Muscle of leg (tissue), 11 donors: ENCODE results near the gene CDYL2. TPM values are rescaled to one million over a fixed set of nuclear protein-coding genes. Genes with fewer than 3 reads are reported as not detected.
A peak's percentile ranks its signal among the peaks of the same experiment; 100 is the strongest.

ENCODE experiments used
- DNase-seq: peaks from one replicate; pipeline ENCODE4 v3.0.0; 2013
- H3K27ac ChIP-seq: one replicate; pipeline ENCODE4 v1.5.1; 2013; ENCODE audit warnings: mild to moderate bottlenecking, low read length, control low read depth
- H3K27me3 ChIP-seq: one replicate; pipeline ENCODE4 v1.6.1; 2013; ENCODE audit warnings: low read length; ENCODE audit not compliant: control insufficient read depth, insufficient read depth
- H3K36me3 ChIP-seq: one replicate; pipeline ENCODE4 v1.6.1; 2013; ENCODE audit warnings: low read length; ENCODE audit not compliant: control insufficient read depth, insufficient read depth
- H3K4me1 ChIP-seq: one replicate; pipeline ENCODE4 v1.6.1; 2013; ENCODE audit warnings: low read length; ENCODE audit not compliant: control insufficient read depth, insufficient read depth
- H3K4me3 ChIP-seq: one replicate; pipeline ENCODE4 v1.5.1; 2013; ENCODE audit warnings: low read length, control low read depth
- H3K9me3 ChIP-seq: replicated peaks from 2 replicates; pipeline ENCODE4 v1.6.1; 2013; ENCODE audit warnings: low read depth, low read length; ENCODE audit not compliant: control insufficient read depth
- WGBS: methylation state at CpG from one replicate; pipeline ENCODE4 v1.1.5; 2013; ENCODE audit warnings: missing lambda C conversion rate; ENCODE audit not compliant: insufficient coverage; 5-methylcytosine and 5-hydroxymethylcytosine counted together
- polyA plus RNA-seq, 8 donors: library from polyadenylated mRNA; unstranded; fragments of 120-200 nt; gene quantifications; one replicate each; pipeline versions ENCODE4 v1.2.1 to v1.2.3, GENCODE V29; 2013; ENCODE audit warnings: inconsistent platforms in 1 of 8, low replicate concordance in 1 of 8; ENCODE audit not compliant: insufficient read length in 8 of 8, insufficient read depth in 1 of 8
- total RNA-seq: library from RNA; stranded (reverse); fragments of 120-200 nt; gene quantifications from one replicate; pipeline ENCODE4 v1.2.4, GENCODE V29; 2013

CDYL2 gene
- total and polyA plus RNA-seq, 9 donors, result 1.9 to 3.7 (median 2.6) TPM

- Histone ChIP-seq H3K36me3 (no peaks in the 10 kb centered on the region), H3K4me3 (no peak overlapping the region), H3K9me3 (no peaks in the 10 kb centered on the region), H3K27ac (no peak overlapping the region), H3K27me3 (no peaks in the 10 kb centered on the region), H3K4me1 (peaks cover 3% of the 10 kb centered on the region)
- 94% methylated on average over 10 of the region's 15 CpGs for WGBS
- DNase-seq, result no peak
Measured at GRCh38 chr16:80684136-80684765, 120.1 kb downstream of the CDYL2 start.

GRCh38 chr16:80683646-80684045 lies 120.8 kb downstream of the CDYL2 start:
- Histone ChIP-seq H3K4me3 (no peak overlapping the region), H3K4me1 (peaks cover 3% of the 10 kb centered on the region), H3K27me3 (no peaks in the 10 kb centered on the region), H3K36me3 (no peaks in the 10 kb centered on the region), H3K27ac (no peak overlapping the region), H3K9me3 (no peaks in the 10 kb centered on the region)
- DNase-seq, result no peak
- 83% methylated on average over 2 of the region's 3 CpGs for WGBS

GRCh38 chr16:80682421-80683070 lies 121.9 kb downstream of the CDYL2 start:
- Histone ChIP-seq H3K4me3 (no peak overlapping the region), H3K36me3 (no peaks in the 10 kb centered on the region), H3K27me3 (no peaks in the 10 kb centered on the region), H3K4me1 (peaks cover 3% of the 10 kb centered on the region), H3K27ac (no peak overlapping the region), H3K9me3 (no peaks in the 10 kb centered on the region)
- peak; percentile 31 for DNase-seq
- WGBS, result 39% methylated on average over 16 of the region's 18 CpGs

- Histone ChIP-seq H3K27ac (no peak overlapping the region), H3K36me3 (no peaks in the 10 kb centered on the region), H3K27me3 (no peaks in the 10 kb centered on the region), H3K4me3 (no peak overlapping the region), H3K9me3 (no peaks in the 10 kb centered on the region), H3K4me1 (peaks cover 3% of the 10 kb centered on the region)
- 78% methylated on average over 4 of the region's 7 CpGs for WGBS
- DNase-seq, result no peak
Measured at GRCh38 chr16:80681436-80681835, 123.0 kb downstream of the CDYL2 start.

GRCh38 chr16:80680839-80681238 lies 123.6 kb downstream of the CDYL2 start:
- WGBS, result 95% methylated on average over 2 of the region's 6 CpGs
- no peak for DNase-seq
- Histone ChIP-seq H3K4me1 (peaks cover 3% of the 10 kb centered on the region), H3K27me3 (no peaks in the 10 kb centered on the region), H3K9me3 (no peaks in the 10 kb centered on the region), H3K36me3 (no peaks in the 10 kb centered on the region), H3K4me3 (no peak overlapping the region), H3K27ac (no peak overlapping the region)

GRCh38 chr16:80680046-80680445 lies 124.4 kb downstream of the CDYL2 start:
- Histone ChIP-seq H3K27ac (no peak overlapping the region), H3K36me3 (no peaks in the 10 kb centered on the region), H3K9me3 (no peaks in the 10 kb centered on the region), H3K4me1 (peaks cover 3% of the 10 kb centered on the region), H3K4me3 (no peak overlapping the region), H3K27me3 (no peaks in the 10 kb centered on the region)
- WGBS, result 88% methylated on average over 7 of the region's 7 CpGs
- no peak for DNase-seq

GRCh38 chr16:80674884-80675283 lies 129.5 kb downstream of the CDYL2 start:
- no peak overlapping the region for H3K27ac ChIP-seq
- no peak for DNase-seq

GRCh38 chr16:80672379-80672778 lies 132.0 kb downstream of the CDYL2 start:
- H3K36me3 ChIP-seq, result no peaks in the 10 kb centered on the region
- no peak overlapping the region for H3K4me3 ChIP-seq
- no peak for DNase-seq
- H3K27me3 ChIP-seq, result no peaks in the 10 kb centered on the region
- H3K27ac ChIP-seq, result no peak overlapping the region
- no peaks in the 10 kb centered on the region for H3K4me1 ChIP-seq
- H3K9me3 ChIP-seq, result no peaks in the 10 kb centered on the region

More at GRCh38 chr16:80674884-80675283, 129.5 kb downstream of the CDYL2 start:
- no peaks in the 10 kb centered on the region for H3K36me3 ChIP-seq
- H3K4me1 ChIP-seq, result no peaks in the 10 kb centered on the region
- no CpG with 5 or more reads among the region's 1 CpG for WGBS
- no peaks in the 10 kb centered on the region for H3K9me3 ChIP-seq
- H3K27me3 ChIP-seq, result no peaks in the 10 kb centered on the region
- no peak overlapping the region for H3K4me3 ChIP-seq

- no peaks in the 10 kb centered on the region for H3K36me3 ChIP-seq
- H3K4me3 ChIP-seq, result no peak overlapping the region
- no peaks in the 10 kb centered on the region for H3K9me3 ChIP-seq
- H3K27ac ChIP-seq, result no peak overlapping the region
- H3K4me1 ChIP-seq, result no peaks in the 10 kb centered on the region
- no peaks in the 10 kb centered on the region for H3K27me3 ChIP-seq
- no peak for DNase-seq
- WGBS, result 79% methylated on average over 2 of the region's 5 CpGs
Measured at GRCh38 chr16:80671281-80671849, 133.0 kb downstream of the CDYL2 start.

- DNase-seq, result no peak
- no peaks in the 10 kb centered on the region for H3K9me3 ChIP-seq
- H3K27me3 ChIP-seq, result no peaks in the 10 kb centered on the region
- H3K4me1 ChIP-seq, result no peaks in the 10 kb centered on the region
- 88% methylated on average over 15 of the region's 20 CpGs for WGBS
- H3K27ac ChIP-seq, result no peak overlapping the region
- H3K36me3 ChIP-seq, result no peaks in the 10 kb centered on the region
- no peak overlapping the region for H3K4me3 ChIP-seq
Measured at GRCh38 chr16:80670170-80670865, 134.1 kb downstream of the CDYL2 start.
